Embryonic facial prominence (tissue), 1 donor: ENCODE results near the gene IGSF8.

ENCODE experiments used
- DNase-seq: peaks from one replicate; pipeline ENCODE4 v3.0.0-alpha.2; 2016; ENCODE audit errors: extremely low spot score

IGSF8 gene

GRCh38 chr1:160097911-160098851 lies at the start of gene IGSF8:
Gene IGSF8, minus strand, starts transcription at chr1:160098619. Its CDS starts 147 bp downstream, at chr1:160098472.
- DNase-seq: peak; percentile 68

DNA sequence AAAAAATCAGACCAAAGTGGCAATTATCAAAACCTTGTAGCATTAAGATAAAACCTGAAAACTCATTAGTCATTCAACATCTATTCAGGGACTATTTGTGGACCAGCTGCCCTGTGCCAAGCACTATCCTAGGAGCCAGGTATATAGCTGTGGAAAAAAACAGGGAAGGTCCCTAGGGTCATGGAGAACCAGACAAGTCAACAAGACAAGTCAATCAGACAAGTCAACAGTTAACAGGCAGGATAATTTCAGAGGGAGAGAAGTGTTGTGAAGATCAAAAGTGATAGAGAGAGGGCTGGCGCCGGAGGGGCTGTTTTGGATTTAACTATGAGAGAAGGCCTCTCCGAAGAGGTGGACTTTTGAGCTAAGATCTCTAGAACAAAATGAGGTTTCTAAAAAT lies 49.7 kb upstream of the IGSF8 start:
- no peak for DNase-seq

DNA sequence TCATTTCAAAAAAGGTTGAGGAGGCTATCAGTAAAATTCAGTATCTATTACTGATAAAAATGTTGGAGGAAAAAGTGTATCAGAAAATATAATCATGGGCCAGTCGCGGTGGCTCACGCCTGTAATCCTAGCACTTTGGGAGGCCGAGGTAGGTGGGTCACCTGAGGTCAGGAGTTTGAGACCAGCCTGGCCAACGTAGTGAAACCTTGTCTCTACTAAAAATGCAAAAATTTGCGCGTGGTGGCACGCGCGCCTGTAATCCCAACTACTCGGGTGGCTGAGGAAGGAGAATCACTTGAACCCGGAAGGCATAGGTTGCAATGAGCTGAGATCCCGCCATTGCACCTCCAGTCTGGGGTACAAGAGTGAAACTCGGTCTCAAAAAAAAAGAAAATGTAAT lies 47.7 kb upstream of the IGSF8 start:
- DNase-seq: no peak

DNA sequence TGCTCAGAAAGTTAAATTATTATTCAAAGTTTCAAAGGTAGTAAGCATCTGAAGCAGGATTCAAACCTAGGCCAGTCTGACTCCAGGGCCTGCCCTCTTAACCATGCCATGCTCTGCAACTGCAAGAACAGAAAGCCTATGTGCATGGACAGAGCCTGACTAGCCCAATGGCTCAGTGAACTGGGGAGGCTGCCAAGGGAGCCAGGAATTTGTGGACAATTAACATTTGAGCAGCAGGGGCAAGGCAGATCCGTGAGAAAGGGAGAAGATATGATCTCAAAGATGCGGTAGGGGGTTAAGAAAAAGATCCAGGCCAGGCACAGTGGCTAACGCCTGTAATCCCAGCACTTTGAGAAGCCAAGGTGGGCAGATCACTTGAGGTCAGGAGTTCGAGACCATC lies 46.5 kb upstream of the IGSF8 start:
- no peak for DNase-seq

DNA sequence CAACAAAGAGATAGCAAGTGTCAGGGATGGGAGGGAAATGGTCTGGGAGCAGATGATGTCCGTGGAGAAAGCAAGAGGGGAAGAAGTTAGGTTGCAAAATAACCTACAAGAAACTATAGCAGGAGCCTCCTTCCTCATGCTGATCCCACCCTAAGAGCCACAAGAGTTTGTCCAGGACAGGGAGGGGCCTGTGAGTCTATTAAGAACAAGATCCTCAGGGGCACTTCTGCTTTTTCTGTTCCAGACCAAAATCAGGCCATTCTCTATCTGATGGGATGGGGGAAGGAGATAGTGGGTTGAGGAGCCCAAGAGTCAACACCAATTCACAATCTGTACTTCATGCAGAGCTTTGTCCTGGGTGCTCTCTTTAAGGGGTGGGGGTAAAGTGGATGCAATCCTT lies 45.3 kb upstream of the IGSF8 start:
- DNase-seq: no peak

GRCh38 chr1:160139840-160140239 lies 41.4 kb upstream of the IGSF8 start:
- DNase-seq: no peak

GRCh38 chr1:160137216-160137862 lies 38.9 kb upstream of the IGSF8 start:
- no peak for DNase-seq

GRCh38 chr1:160136926-160137200 lies 38.4 kb upstream of the IGSF8 start:
- DNase-seq: no peak

DNA sequence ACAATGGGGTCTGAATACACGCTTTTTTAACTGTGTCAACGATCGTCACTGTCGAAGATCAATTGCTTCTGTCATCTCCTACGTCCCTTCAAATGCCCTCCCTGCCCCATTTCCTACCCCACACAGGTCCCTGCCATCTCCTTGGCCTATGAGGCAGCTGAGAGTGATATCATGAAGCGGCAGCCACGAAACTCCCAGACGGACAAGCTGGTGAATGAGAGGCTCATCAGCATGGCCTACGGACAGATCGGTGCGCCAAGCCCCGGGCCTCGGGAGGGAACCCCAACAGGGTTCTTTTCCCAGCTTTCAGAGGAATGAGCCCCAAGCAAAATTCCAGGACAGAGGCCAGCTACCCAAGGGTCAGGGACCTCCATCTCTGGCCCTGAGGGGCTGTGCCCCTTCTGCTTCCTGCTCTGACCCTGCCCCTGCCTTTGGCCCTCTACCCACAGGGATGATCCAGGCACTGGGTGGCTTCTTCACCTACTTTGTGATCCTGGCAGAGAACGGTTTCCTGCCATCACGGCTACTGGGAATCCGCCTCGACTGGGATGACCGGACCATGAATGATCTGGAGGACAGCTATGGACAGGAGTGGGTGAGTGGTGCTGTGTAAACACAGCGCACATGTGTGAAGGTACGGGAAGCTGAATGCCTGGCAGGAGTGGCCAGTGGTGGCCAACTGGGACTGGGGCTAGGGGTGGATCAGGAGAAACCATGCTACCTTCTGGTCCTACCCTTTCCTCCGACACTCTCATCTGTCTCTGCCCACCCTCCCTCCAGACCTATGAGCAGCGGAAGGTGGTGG lies 37.9 kb upstream of the IGSF8 start:
- no peak for DNase-seq

GRCh38 chr1:160134791-160135572 lies 36.6 kb upstream of the IGSF8 start:
- DNase-seq: no peak

DNA sequence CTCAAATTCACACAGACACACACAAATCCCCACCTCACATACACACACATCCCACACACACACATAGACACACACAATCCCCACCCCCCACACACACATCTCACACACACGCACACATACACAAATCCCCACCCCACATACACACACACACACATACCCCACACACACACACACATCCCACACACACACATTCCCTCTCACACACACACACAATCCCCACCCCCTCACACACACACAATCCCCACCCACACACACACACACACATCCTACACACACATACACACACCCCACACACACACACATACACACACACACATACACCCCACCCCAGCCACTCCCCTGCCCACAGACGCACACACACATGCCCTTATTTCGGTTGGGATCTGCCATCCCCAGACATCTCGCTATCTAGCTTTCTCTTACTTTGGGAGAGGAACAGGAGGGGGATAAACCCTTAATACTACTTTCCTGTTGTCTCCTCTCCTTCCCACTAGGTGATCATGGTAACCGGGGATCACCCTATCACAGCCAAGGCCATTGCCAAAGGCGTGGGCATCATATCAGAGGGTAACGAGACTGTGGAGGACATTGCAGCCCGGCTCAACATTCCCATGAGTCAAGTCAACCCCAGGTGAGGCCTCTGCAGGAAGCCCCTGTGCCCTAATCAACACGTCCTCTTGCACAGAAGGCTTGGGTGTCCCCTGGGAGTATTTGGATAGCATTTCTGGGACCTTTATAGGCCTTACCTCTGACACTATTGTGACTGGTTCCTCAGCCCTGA lies 35.8 kb upstream of the IGSF8 start:
- DNase-seq: no peak

- no peak for DNase-seq
These were observed 33.6 kb upstream of the IGSF8 start for GRCh38 chr1:160131803-160132565.

GRCh38 chr1:160130939-160131338 lies 32.5 kb upstream of the IGSF8 start:
- DNase-seq: no peak

- DNase-seq: no peak
These were observed 32.1 kb upstream of the IGSF8 start for GRCh38 chr1:160130486-160130885.

GRCh38 chr1:160129966-160130365 lies 31.5 kb upstream of the IGSF8 start:
- DNase-seq: no peak

DNA sequence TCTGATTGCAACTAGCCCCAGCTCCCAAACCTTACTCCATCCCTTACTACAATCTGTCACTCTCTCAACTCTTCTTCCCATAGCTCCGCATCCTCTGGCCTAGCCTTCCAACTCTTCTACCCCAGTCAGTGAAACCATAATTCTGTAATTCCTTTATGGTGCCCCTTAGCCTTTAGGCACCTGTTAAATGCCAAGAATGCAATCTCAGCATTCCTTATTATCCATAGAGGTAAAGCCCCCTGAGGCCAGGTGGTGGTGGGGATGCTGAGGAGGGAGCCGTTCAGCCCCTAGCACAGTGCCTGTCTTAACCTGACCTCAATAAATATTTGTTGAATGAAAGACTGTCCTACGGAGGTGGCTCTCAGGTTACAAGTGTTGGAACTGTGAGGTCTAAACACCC lies 31.1 kb upstream of the IGSF8 start:
- DNase-seq: no peak

GRCh38 chr1:160129046-160129445 lies 30.6 kb upstream of the IGSF8 start:
- no peak for DNase-seq

DNA sequence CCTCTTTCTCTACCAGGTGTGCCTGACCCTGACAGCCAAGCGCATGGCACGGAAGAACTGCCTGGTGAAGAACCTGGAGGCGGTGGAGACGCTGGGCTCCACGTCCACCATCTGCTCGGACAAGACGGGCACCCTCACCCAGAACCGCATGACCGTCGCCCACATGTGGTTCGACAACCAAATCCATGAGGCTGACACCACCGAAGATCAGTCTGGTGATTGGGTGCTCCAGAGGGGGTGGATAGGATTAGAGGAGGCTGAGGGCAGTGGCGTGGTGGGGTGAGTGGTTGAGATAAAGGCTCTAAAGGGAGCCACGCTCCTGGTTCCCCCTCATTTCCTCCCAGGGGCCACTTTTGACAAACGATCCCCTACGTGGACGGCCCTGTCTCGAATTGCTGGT lies 30.2 kb upstream of the IGSF8 start:
- no peak for DNase-seq

DNA sequence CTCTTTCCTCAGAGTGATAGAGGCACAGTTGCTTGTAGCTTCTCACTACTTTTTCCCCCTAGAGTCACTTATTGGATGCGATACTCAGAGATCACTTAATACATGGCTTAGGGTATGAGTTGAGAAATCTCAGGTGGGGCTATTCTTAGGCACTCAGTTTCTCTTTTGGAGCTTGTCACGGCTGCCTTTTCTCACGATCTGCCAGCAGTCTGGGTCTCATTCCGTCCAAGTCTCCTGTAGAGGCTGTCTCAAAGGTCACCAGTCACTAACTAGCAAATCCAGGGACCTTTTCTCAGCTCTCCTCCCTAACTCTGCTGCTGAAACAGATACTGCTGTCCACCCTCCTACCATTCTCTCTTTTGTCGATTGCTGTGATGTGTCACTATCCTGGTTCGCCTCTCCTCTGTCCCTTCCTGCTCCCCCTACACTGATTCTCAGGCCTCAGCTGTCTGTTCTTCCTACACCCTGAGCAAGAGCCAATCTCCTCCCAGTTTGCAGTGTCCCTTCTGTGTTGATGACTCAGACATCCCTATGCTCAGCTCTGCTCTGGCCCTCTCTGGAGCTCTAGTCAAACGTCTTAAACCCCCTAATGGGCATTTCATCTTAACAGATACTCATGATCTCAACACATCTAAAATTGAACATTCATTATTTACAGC lies 29.6 kb upstream of the IGSF8 start:
- no peak for DNase-seq

DNA sequence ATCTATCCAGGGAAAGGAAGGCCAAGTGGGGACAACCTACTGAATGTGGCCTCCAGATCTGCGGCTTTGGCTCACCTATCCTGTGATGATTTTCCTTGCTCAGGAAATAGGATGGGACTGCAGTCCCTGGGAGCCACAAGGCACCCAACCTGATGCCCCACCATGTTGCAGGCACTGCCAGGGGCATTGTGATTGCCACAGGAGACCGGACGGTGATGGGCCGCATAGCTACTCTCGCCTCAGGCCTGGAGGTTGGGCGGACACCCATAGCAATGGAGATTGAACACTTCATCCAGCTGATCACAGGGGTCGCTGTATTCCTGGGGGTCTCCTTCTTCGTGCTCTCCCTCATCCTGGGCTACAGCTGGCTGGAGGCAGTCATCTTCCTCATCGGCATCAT lies 29.0 kb upstream of the IGSF8 start:
- DNase-seq: no peak
